H9 (cell line): Measurements from ENCODE around the gene REEP3. TPM values are rescaled to one million over a fixed set of nuclear protein-coding genes. Genes with fewer than 3 reads are reported as not detected.

ENCODE experiments used
- DNase-seq: peaks from one replicate; pipeline ENCODE4 v3.0.0-alpha.2; 2017
- H2AFZ ChIP-seq: one replicate; pipeline ENCODE4 v1.6.1; 2013; ENCODE audit warnings: mild to moderate bottlenecking, low read length, control low read depth, moderate library complexity
- H2AK5ac ChIP-seq: 2 replicates; pipeline ENCODE4 v1.6.1; 2013; ENCODE audit warnings: low read length, control low read depth, mixed read lengths; ENCODE audit not compliant: insufficient read length
- H2BK120ac ChIP-seq: one replicate; pipeline ENCODE4 v1.6.1; 2013; ENCODE audit warnings: low read depth, mild to moderate bottlenecking, low read length, control low read depth, inconsistent platforms; ENCODE audit not compliant: poor library complexity, severe bottlenecking
- H2BK12ac ChIP-seq: 2 replicates; pipeline ENCODE4 v1.6.1; 2013; ENCODE audit warnings: low read length, control low read depth, mixed read lengths, low read depth; ENCODE audit not compliant: insufficient read length
- H2BK15ac ChIP-seq: 2 replicates; pipeline ENCODE4 v1.6.1; 2013; ENCODE audit warnings: low read depth, low read length, control low read depth
- H2BK20ac ChIP-seq: one replicate; pipeline ENCODE4 v1.6.1; 2013; ENCODE audit warnings: low read depth, mild to moderate bottlenecking, low read length, control low read depth, inconsistent platforms; ENCODE audit not compliant: poor library complexity, severe bottlenecking
- H2BK5ac ChIP-seq: 2 replicates; pipeline ENCODE4 v1.6.1; 2013; ENCODE audit warnings: low read length, control low read depth, mixed read lengths; ENCODE audit not compliant: insufficient read length
- H3K14ac ChIP-seq: 2 replicates; pipeline ENCODE4 v1.6.1; 2013; ENCODE audit warnings: low read length, control low read depth; ENCODE audit not compliant: insufficient read depth
- H3K18ac ChIP-seq: 2 replicates; pipeline ENCODE4 v1.6.1; 2013; ENCODE audit warnings: low read depth, mild to moderate bottlenecking, mixed read lengths, low read length, control low read depth; ENCODE audit not compliant: insufficient read length
- H3K23ac ChIP-seq: 2 replicates; pipeline ENCODE4 v1.6.1; 2013; ENCODE audit warnings: low read length, control low read depth, mixed read lengths, low read depth; ENCODE audit not compliant: insufficient read length
- H3K23me2 ChIP-seq: 2 replicates; pipeline ENCODE4 v1.6.1; 2013; ENCODE audit warnings: low read depth, mild to moderate bottlenecking, mixed read lengths, low read length, control low read depth; ENCODE audit not compliant: insufficient read length, poor library complexity, severe bottlenecking
- H3K27ac ChIP-seq: 2 replicates; pipeline ENCODE4 v1.5.1; 2013; ENCODE audit warnings: low read length, control low read depth, mixed read lengths, low read depth; ENCODE audit not compliant: insufficient read length
- H3K27me3 ChIP-seq: 2 replicates; pipeline ENCODE4 v1.6.1; 2013; ENCODE audit warnings: low read length, control low read depth, inconsistent platforms; ENCODE audit not compliant: insufficient read depth
- H3K4ac ChIP-seq: 2 replicates; pipeline ENCODE4 v1.6.1; 2013; ENCODE audit warnings: low read depth, mild to moderate bottlenecking, control low read depth, inconsistent platforms, low read length, moderate library complexity
- H3K4me1 ChIP-seq: 2 replicates; pipeline ENCODE4 v1.6.1; 2013; ENCODE audit warnings: low read length, control low read depth, inconsistent platforms; ENCODE audit not compliant: insufficient read depth
- H3K4me2 ChIP-seq: 2 replicates; pipeline ENCODE4 v1.6.1; 2013; ENCODE audit warnings: low read length, control low read depth, mixed read lengths; ENCODE audit not compliant: insufficient read length, insufficient read depth
- H3K56ac ChIP-seq: 2 replicates; pipeline ENCODE4 v1.6.1; 2013; ENCODE audit warnings: low read depth, mild to moderate bottlenecking, mixed read lengths, low read length, control low read depth; ENCODE audit not compliant: insufficient read length
- H3K79me1 ChIP-seq: 2 replicates; pipeline ENCODE4 v1.6.1; 2013; ENCODE audit warnings: low read depth, mild to moderate bottlenecking, moderate library complexity, low read length, control low read depth, inconsistent platforms; ENCODE audit not compliant: insufficient read depth, poor library complexity, severe bottlenecking
- H3K79me2 ChIP-seq: 2 replicates; pipeline ENCODE4 v1.6.1; 2013; ENCODE audit warnings: low read length, control low read depth, inconsistent platforms; ENCODE audit not compliant: insufficient read depth
- H3K9ac ChIP-seq: 2 replicates; pipeline ENCODE4 v1.6.1; 2013; ENCODE audit warnings: low read length, control low read depth, mixed read lengths; ENCODE audit not compliant: insufficient read length; ENCODE audit errors: extremely low read depth
- H3K9me3 ChIP-seq: one replicate; pipeline ENCODE4 v1.6.1; 2013; ENCODE audit warnings: low read depth, low read length, inconsistent platforms; ENCODE audit not compliant: control insufficient read depth
- H3T11ph ChIP-seq: one replicate; pipeline ENCODE4 v1.6.1; 2013; ENCODE audit warnings: mild to moderate bottlenecking, low read length, control low read depth, inconsistent platforms
- H4K20me1 ChIP-seq: one replicate; pipeline ENCODE4 v1.6.1; 2013; ENCODE audit not compliant: control insufficient read depth, insufficient read length, insufficient read depth
- H4K5ac ChIP-seq: 2 replicates; pipeline ENCODE4 v1.6.1; 2013; ENCODE audit warnings: low read depth, mild to moderate bottlenecking, mixed read lengths, low read length, control low read depth; ENCODE audit not compliant: insufficient read length
- H4K8ac ChIP-seq: replicated peaks from 2 replicates; pipeline ENCODE4 v1.6.1; 2013; ENCODE audit warnings: low read length, control low read depth, mixed read lengths, low read depth; ENCODE audit not compliant: insufficient read length
- H4K91ac ChIP-seq: 2 replicates; pipeline ENCODE4 v1.6.1; 2013; ENCODE audit warnings: low read depth, mild to moderate bottlenecking, moderate library complexity, mixed read lengths, low read length, control low read depth; ENCODE audit not compliant: insufficient read length
- H3K27ac Mint-ChIP-seq, 3 experiments: 2 replicates in 2 of 3; 3 replicates in 1 of 3; pipeline ENCODE4 v1.8.0; 2020 to 2021; ENCODE audit warnings: mixed read lengths in 3 of 3, mild to moderate bottlenecking in 1 of 3, moderate library complexity in 1 of 3
- H3K27me3 Mint-ChIP-seq: 2 replicates; pipeline ENCODE4 v1.8.0; 2021; ENCODE audit warnings: low read depth, mild to moderate bottlenecking, moderate library complexity, mixed read lengths
- H3K36me3 Mint-ChIP-seq, 3 experiments: 2 replicates in 2 of 3; 3 replicates in 1 of 3; pipeline ENCODE4 v1.8.0; 2020 to 2021; ENCODE audit warnings: low read depth in 3 of 3, mixed read lengths in 3 of 3; ENCODE audit not compliant: insufficient read depth in 1 of 3
- H3K4me1 Mint-ChIP-seq, 2 experiments: 2 replicates each; pipeline ENCODE4 v1.8.0; 2020; ENCODE audit warnings: mixed read lengths in 2 of 2
- H3K4me3 Mint-ChIP-seq, 2 experiments: 2 replicates in 1 of 2; 3 replicates in 1 of 2; pipeline ENCODE4 v1.8.0; 2020 to 2021; ENCODE audit warnings: mild to moderate bottlenecking in 2 of 2, mixed read lengths in 2 of 2, moderate library complexity in 1 of 2
- H3K9me3 Mint-ChIP-seq, 2 experiments: 2 replicates in 1 of 2; 3 replicates in 1 of 2; pipeline ENCODE4 v1.8.0; 2020; ENCODE audit warnings: mild to moderate bottlenecking in 2 of 2, mixed read lengths in 2 of 2, moderate library complexity in 1 of 2
- CTCF ChIP-seq: fragments of 200-600 bp; sonication (generic); conservative IDR thresholded peaks from 3 replicates; pipeline ENCODE4 v1.8.0; 2021; ENCODE audit warnings: antibody characterized with exemption, mild to moderate bottlenecking
- WGBS: extraction: QIAGEN DNeasy Blood & Tissue Kit; methylation state at CpG from one replicate; pipeline ENCODE4 v1.1.7; 2013; ENCODE audit warnings: missing lambda C conversion rate, low lambda C conversion rate, mixed read lengths; ENCODE audit not compliant: insufficient read length; ENCODE audit errors: extremely low coverage; 5-methylcytosine and 5-hydroxymethylcytosine counted together
- total RNA-seq: library from RNA; stranded (reverse); gene quantifications from 2 replicates; pipeline ENCODE4 v1.2.1, GENCODE V29; 2021

REEP3 gene
- total RNA-seq, 1 experiment from 2014 or later: 21.4 TPM

GRCh38 chr10:63573068-63573697 is 52.0 kb downstream of the REEP3 start:
- H3K9me3 ChIP-seq: no peaks in the 10 kb centered on the region
- Mint-ChIP-seq H3K27ac (peak overlapping the region; percentile 88 to 95 (median 94); a peak in 6 of 7 replicates), H3K27me3 (no peaks in the 10 kb centered on the region), H3K36me3 (peaks cover 15 to 34% (median 15%) of the 10 kb centered on the region in 3 experiments), H3K9me3 (no peaks in the 10 kb centered on the region), H3K4me3 (peak overlapping the region in 1 of 2 experiments; percentile 45; a peak in 1 of 5 replicates), H3K4me1 (peaks cover 24 to 27% of the 10 kb centered on the region in 2 experiments)
- H3K9ac ChIP-seq: no peak overlapping the region
- no peak overlapping the region for H3K18ac ChIP-seq
- no peak overlapping the region for H4K5ac ChIP-seq
- DNase-seq: no peak
- H3K4me1 ChIP-seq: peaks cover 2% of the 10 kb centered on the region; the same call in 1 of the 2 replicates
- H3K4ac ChIP-seq: no peak overlapping the region
- H2BK20ac ChIP-seq: no peak overlapping the region
- H3K4me2 ChIP-seq: peak overlapping the region; percentile 12
- no peaks in the 10 kb centered on the region for H3K79me1 ChIP-seq
- no peak overlapping the region for H3K23ac ChIP-seq
- no peak overlapping the region for H2AFZ ChIP-seq
- H2BK15ac ChIP-seq: no peak overlapping the region
- H3K23me2 ChIP-seq: no peaks in the 10 kb centered on the region
- no peak overlapping the region for H3K14ac ChIP-seq
- no peak overlapping the region for H2BK120ac ChIP-seq
- H4K20me1 ChIP-seq: no peaks in the 10 kb centered on the region
- no peak overlapping the region for H4K8ac ChIP-seq
- no peak for TF ChIP-seq CTCF
- H3K27me3 ChIP-seq: no peaks in the 10 kb centered on the region
- no peak overlapping the region for H2BK12ac ChIP-seq
- H2AK5ac ChIP-seq: no peak overlapping the region
- no peak overlapping the region for H3K56ac ChIP-seq
- no peak overlapping the region for H3T11ph ChIP-seq
- no peak overlapping the region for H2BK5ac ChIP-seq
- H3K79me2 ChIP-seq: no peaks in the 10 kb centered on the region
- peak overlapping the region; percentile 77 for H3K27ac ChIP-seq
- no CpG with 5 or more reads among the region's 3 CpGs for WGBS
- H4K91ac ChIP-seq: no peak overlapping the region
